GM19438 (cell line): ENCODE measurements around the gene GNPAT.

Experiments used
- ATAC-seq: cut with Tn5 transposase; IDR thresholded peaks from one replicate; pipeline ENCODE4 v1.9.1; 2021; ENCODE audit warnings: low read depth; ENCODE audit not compliant: unreplicated experiment

GNPAT gene

GRCh38 chr1:231240883-231241735, at the start of gene GNPAT:
Gene GNPAT (plus strand): TSS chr1:231241212. CDS start chr1:231241379, 167 bp downstream.
- ATAC-seq: peak; percentile 88

DNA sequence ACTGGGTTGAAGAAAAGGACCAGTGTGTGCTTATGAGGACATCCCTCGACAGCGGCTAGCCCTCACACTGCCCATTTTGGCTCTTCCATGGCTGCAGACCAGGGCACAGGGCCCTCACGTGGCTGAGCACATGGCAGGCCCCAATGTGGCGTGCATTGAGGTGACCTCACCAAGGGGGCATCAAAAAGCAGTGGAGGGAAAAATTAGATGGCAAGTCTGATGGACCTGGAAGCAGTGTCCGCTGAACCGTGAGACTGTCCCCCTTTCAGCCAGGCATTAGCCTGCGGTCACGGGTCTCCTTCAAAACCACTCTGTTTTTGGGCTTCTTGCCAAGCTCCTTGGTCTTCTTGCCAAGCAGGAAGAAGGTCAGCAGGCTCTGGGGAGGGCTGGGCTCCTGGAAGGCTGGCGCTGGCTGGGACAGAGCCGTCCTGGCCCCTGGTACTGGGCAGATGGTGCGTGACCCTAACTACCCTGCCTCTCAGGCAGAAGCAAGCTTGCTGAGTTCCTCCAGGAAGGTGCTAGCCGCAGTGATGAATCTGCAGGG, 48.3 kb upstream of the GNPAT start:
- ATAC-seq: no peak

DNA sequence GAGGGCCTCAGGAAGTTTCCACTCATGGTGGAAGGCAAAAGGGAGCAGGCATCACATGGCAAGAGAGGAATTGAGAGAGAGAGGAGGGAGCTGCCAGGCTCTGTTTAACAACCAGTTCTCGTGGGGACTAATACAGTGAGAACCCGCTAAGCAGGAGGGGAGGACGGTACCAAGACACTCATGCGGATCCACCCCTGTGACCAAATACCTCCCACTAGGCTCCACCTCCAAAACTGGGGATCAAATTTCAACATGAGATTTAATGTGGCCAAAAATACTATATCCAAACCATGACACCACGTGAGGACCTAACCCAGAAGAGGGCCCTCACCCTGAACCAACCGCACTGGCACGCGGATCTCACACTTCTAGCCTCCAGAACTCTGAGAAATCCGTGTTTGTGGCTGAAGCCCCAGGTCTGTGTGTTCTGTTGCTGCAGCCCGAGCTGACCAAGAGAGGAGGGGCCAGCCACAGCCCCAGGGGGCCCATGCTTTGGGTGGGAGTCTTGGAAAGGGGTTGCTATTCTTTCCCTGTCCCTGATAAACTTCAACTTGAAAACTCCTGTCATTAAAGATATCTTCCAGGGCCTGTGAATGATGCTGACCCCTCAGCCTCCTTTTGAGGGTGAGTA, 47.2 kb upstream of the GNPAT start:
- no peak for ATAC-seq

DNA sequence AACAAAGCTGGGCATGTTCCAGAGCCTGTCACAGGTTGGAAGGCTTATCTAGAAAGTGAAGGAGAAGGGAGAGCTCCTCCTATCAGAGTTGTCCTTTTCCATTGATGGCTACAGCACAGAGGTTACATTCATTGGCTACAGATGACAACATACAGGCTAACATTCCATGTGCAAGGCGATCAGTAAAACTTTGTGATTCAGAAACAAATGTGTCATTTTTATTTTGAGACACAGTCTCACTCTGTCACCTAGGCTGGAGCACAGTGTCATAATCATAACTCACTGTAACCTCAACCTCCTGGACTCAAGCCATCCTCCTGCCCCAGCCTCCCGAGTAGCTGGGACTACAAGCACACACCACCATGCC, 46.6 kb upstream of the GNPAT start:
- no peak for ATAC-seq

- ATAC-seq: no peak
Observed at GRCh38 chr1:231194843-231195516, 46.0 kb upstream of the GNPAT start.

- ATAC-seq: no peak
Observed at GRCh38 chr1:231196307-231196706, 44.7 kb upstream of the GNPAT start.

GRCh38 chr1:231196728-231197127, 44.3 kb upstream of the GNPAT start:
- no peak for ATAC-seq

DNA sequence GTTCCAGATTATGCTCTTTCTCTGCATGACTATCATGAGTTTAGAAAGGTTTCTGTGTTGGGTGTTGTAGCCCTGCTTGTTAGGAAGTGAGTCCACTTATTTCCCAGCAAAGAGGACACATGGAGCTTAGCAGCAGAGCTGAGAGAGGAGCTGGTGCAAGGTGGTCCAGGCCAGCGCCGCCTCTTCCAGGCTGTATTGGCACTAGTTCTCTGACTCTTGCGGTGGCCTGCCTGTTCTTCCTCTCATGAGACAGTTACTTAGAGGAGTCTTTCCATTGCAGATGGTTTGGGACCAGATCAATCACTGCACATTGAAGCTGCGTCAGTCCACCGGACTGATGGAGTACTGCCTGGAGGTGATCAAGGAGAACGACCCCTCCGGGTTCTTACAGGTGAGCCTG, 41.1 kb upstream of the GNPAT start:
- no peak for ATAC-seq

DNA sequence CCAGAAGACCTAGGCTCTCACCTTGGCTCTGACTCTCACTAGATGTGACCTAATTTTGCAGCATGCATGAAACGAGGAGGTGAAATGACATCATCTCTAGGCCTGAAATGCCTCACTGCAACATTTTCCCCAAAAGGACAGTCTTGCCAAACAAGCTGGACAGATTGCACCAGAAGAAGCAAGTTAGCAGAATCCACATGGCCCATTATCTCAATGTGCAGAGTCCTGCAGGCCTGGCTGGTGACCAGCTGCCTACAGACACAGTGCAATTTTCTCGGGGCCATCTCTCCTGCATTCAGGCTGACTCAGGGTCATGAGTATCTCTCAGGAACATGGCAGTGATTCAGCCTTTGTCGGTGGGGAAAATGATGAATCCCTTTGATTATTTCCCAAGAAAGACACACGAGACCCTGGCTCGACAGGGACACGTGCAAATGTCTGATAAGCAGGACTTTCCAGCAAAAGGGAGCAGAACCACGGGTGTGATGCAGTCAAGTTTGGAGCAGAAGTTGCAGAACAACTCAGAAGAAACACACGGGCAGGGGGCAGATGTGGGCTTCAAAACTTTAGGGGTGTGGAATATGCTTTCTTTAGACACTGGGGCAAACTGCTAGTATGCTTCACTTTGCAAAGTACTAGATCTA, 40.5 kb upstream of the GNPAT start:
- no peak for ATAC-seq

GRCh38 chr1:231201375-231201978, 39.5 kb upstream of the GNPAT start:
- ATAC-seq: no peak

DNA sequence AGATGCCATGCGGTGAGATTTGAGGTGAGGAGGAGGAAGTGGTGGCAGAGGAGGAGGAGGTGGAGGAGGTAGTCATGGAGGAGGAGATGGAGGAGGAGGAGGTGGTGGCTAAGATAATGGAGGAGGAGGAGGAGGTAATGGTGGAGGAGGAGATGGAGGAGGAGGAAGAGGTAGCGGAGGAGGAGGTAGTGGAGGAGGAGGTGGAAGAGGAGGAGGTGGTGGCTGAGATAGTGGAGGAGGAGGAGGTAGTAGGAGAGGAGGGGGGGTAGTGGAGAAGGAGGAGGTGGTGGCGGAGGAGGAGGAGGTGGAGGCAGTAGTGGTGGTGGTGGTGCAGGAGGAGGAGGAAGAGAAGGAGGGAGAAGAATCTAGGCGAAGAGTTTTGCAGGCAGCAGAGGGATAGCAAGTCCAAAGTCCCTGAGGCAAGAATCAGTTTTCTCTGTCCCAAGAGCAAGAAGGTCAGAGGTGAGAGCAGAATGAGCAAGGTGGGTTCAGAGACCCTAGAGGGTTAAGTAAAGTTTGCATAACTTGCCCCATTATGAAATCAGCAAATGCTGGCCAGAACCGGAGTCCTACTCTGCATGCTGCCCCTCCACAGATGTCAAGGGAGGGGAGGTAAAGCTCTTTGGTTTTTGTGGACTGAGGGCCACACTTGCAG, 38.9 kb upstream of the GNPAT start:
- ATAC-seq: no peak

DNA sequence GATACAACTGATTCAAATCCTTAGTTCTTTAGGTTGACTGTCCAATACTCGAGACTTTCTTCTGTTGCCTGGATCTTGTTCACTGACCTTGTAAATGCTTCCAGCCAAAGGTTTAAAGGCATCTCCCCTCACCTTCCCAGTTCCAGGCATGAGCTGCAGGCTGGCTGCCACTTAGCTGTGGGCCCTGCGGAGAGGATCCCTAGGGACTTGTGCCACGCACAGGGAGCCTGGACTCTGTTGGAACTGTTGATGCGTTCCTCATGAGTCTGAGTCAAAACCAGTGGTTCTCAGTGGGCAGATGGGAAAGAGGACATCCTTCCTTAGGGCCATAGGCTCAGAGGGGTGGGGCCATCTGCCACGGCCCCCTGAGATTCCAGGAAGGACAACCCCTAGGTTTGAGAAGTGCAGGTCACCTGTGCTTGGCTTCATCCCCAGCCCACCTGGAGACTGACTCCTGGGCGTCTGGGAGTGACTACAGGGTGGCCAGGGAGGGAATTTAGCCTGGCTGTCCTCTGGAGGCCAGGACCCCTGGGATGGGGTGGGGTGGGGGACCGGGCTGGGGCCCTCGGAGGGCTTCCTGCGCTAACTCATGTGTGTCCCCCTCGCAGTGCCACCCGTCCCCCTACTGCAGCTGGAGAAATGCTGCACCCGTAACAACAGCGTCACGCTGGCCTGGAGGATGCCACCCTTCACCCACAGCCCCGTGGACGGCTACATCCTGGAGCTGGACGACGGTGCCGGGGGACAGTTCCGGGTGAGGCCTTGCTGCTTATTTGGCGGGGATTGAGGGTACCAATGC, 37.6 kb upstream of the GNPAT start:
- no peak for ATAC-seq

GRCh38 chr1:231206856-231207255, 34.2 kb upstream of the GNPAT start:
- ATAC-seq: no peak

DNA sequence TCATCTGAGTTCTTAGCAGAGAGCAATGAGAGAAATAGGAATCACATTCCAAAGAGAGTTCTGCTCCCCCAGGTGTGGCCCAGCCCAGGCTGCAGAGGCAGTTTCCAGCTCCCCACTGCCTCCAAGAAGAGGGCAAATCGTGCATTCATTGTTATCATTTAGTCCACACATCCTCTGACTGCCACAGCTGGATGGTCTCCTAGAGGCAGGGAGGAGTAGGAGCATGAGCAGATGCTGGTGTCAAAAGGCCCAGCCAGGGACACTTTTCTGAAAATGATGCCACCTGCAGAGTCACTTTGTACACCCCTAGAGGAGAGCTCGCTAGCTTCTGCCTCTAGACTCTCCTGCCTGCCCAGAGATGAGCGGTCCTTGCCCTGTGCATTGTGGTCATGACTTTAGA, 33.6 kb upstream of the GNPAT start:
- ATAC-seq: no peak

DNA sequence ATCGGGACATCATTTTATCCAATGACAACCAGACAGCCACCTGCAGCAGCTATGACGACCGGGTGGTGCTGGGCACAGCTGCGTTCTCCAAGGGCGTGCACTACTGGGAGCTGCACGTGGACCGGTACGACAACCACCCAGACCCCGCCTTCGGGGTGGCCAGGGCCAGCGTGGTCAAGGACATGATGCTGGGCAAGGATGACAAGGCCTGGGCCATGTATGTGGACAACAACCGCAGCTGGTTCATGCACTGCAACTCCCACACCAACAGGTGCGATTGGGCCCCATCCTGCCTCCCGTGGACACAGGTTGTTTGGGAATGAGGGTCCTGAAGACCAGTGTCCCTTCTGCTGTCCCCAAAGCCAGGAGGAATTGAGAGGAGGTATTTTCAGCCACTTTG, 32.0 kb upstream of the GNPAT start:
- no peak for ATAC-seq

DNA sequence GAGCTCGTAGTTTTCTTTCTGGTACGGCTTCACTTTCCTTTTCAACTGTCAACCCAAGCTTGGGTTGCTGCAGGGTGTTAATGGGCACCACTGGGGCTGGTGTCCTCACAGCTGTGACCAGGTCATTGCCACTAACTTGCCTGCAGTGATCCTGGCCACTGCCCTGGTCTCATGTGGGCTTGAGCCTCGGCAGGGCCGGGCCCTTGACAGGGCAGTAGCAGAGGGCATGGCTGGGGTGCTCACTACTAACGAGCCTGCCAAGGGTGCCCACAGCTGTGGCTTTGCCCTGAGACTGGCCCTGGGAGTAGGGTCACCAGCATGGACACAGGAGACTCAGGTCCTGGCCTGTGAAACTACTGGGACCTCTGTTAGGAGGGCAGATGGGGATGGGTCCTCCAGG, 31.5 kb upstream of the GNPAT start:
- ATAC-seq: no peak

DNA sequence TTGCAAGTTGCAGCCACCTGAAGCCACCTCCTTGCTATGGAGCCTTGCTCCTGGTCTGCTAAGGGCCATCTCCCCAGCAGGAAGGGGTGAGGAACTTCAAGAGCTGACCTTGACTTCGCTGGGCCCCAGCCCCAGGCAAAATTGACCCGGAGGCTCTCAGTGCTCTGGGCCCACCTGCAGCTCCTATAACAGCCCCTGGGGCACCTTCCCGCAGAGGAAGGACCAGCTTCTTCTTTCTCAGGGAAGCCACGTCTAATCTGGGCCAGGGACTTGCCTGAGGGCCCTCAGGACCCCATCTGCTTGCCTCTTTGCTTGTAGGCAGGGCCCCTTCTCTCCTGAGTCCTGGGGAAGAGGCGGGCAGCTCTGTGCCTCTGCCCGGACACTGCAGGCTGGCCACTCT, 30.9 kb upstream of the GNPAT start:
- ATAC-seq: no peak

- peak; percentile 85 for ATAC-seq
Observed at GRCh38 chr1:231211005-231211857, 29.8 kb upstream of the GNPAT start.
